HG02938 (cell line): ENCODE measurements around the gene ARMC7.

ENCODE experiments used
- ATAC-seq: cut with Tn5 transposase; IDR thresholded peaks from one replicate; pipeline ENCODE4 v1.9.1; 2021; ENCODE audit warnings: mild to moderate bottlenecking, moderate library complexity; ENCODE audit not compliant: unreplicated experiment

Gene ARMC7

GRCh38 chr17:75098861-75099260, 10.9 kb upstream of the ARMC7 start:
- no peak for ATAC-seq

DNA sequence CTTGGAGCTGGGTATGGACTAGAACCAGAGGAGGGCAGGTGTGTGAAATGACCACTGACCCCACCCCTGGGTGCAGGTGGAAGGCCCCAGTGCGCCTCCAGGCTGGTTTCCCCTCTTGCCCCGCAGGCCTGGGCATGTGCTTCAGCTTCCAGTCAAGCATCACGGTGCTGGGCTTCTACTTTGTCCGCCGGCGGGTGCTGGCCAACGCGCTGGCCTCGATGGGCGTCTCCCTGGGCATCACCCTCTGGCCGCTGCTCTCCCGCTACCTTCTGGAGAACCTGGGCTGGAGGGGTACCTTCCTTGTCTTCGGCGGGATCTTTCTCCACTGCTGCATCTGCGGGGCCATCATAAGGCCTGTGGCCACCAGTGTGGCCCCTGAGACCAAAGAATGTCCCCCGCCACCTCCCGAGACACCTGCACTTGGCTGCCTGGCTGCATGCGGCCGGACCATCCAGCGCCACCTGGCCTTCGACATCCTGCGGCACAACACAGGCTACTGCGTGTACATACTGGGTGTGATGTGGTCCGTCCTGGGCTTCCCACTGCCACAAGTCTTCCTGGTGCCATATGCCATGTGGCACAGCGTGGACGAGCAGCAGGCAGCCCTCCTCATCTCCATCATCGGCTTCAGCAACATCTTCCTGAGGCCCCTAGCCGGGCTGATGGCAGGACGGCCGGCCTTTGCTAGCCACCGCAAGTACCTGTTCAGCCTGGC, 9.7 kb upstream of the ARMC7 start:
- no peak for ATAC-seq

- ATAC-seq: no peak
These were observed 7.4 kb upstream of the ARMC7 start for GRCh38 chr17:75102385-75102821.

- ATAC-seq: no peak
These were observed 5.9 kb upstream of the ARMC7 start for GRCh38 chr17:75103601-75104554.

- ATAC-seq: no peak
These were observed 4.4 kb upstream of the ARMC7 start for GRCh38 chr17:75105126-75106080.

DNA sequence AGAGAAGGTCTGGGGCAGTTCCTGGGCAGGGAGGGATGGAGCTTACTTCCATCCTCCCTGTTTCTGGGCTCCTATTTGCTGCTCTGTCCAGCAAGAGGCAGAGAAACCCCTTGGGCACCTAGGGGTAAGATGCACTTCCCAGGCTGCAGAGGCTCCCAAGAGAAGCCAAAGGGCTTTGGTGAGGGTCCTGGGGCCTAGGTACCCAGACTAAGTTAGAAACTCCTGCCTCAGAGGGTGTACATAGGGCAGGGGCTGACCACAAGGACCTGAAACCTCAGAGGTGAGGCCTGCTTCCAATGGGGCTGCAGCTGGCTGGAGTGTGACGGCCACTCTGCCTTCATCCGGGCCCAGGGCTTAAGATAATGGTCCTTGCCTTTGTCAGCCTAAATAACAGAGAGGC, 1.6 kb upstream of the ARMC7 start:
- no peak for ATAC-seq

DNA sequence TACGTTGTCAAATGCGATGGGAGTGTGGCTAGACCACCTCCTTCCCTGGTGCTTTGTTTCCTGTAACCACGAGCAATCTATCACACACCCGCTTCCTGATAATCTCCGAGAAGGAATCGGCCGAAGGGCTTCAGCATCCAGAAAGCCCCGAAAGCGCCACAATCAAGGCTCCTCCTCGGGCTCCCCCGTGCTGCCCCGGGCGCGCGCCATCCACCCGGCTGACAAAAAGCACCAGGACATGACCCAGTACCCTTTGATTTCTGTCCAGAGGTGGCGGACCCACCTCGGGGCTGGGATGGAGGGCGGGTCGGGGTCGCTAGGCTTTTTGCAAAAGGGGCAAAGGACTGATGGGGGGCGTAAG, 743 bp upstream of the ARMC7 start:
- no peak for ATAC-seq

- ATAC-seq: no peak
These were observed 617 bp downstream of the ARMC7 start for GRCh38 chr17:75110234-75110937.

- no peak for ATAC-seq
These were observed 2.1 kb downstream of the ARMC7 start for GRCh38 chr17:75111777-75112335.

- no peak for ATAC-seq
These were observed 4.2 kb downstream of the ARMC7 start for GRCh38 chr17:75113798-75114551.

DNA sequence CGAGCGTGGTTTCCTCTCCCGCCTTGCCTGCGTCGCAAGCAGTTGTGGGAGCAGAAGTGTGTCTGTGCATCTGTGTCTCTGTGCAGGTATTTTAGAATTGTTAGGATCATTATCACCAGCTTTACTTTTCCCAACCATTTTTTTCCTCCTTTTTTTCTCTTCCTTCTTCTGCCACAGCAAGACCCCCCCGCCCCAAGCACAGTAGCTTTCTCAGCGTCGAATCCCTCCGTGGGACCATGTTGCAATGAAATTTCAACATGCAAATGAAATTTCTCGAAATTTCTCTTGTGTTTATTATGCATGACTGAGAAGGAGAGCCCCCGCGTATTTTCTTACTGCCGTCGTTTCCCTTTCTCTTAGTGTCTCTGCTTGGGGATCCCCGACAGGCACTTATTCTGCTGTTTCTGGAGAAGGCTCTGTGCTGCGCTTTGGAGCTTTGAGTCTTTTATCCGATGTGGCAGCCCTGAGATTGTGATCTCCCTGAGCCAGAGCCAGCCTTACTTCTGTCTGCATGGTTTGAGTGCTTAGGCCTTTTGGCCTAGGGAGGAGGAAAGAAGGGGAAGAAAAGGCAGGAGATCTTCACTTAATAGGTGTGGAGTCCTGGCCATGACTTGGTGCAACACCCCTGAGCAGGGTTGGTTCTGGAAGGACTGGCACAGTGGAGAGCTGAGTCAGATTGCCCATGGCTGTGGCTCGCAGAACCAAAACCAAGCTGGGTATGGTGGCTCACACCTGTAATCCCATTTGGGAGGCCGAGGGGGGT, 5.0 kb downstream of the ARMC7 start:
- ATAC-seq: no peak

- no peak for ATAC-seq
These were observed 5.8 kb downstream of the ARMC7 start for GRCh38 chr17:75115555-75115954.

DNA sequence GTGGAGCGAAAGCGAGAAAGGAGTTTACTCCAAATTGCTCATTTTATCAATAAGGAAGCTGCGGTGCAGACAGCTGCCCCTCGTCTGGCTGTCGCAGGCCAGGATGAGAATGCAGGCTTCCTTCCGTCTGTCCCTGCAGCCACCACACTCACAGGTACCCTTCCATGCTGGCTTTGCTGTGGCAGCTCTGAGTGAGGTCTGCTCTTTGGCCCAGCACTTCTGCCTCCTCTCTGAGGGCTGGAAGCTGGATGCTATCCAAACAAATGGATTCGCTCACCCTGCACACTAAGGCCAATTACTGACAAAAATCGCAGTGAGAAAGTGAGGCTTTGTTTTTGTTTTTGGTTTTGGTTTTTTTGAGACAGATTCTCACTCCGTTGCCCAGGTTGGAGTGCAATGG, 7.0 kb downstream of the ARMC7 start:
- ATAC-seq: no peak

DNA sequence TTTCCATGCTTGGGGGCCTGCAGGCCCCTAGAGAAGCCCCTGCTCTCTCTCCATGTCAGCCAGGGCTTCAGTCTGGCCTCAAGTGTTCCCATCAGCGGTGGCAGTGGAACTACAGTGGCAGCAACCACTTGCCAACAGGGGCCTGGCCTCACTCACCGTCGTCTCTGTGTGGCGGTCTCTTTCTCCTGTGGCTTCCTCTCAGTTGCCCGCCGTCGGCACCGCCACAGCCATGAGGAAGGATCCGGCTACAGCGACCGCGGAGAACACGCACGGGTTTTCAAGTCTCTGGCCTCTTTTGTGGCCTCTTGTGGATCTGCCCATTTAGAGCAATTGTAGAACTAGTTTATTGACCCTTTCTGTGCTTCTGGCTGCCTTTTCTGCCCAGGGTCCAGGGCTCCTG, 8.5 kb downstream of the ARMC7 start:
- ATAC-seq: no peak

- ATAC-seq: no peak
These were observed 14.5 kb downstream of the ARMC7 start for GRCh38 chr17:75124041-75124818.

DNA sequence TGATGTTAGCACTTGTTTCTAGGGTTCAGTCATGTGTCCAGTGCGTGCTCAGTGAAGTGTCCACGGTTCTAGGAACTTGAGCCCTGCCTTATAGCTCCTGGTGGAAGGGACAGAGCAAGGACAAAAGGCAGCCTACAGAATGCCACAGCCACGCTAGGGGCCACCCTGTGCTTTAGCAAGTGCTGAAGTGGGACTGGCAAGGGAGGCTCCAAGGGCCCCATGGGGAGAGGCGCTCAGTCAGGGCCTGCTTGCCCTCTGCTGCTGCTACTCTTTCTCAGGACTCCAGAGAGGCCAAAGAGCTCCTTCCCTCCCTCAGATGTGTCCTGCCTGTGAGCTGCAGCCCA, 15.0 kb downstream of the ARMC7 start:
- ATAC-seq: no peak

- no peak for ATAC-seq
These were observed 16.2 kb downstream of the ARMC7 start for GRCh38 chr17:75125984-75126383.

DNA sequence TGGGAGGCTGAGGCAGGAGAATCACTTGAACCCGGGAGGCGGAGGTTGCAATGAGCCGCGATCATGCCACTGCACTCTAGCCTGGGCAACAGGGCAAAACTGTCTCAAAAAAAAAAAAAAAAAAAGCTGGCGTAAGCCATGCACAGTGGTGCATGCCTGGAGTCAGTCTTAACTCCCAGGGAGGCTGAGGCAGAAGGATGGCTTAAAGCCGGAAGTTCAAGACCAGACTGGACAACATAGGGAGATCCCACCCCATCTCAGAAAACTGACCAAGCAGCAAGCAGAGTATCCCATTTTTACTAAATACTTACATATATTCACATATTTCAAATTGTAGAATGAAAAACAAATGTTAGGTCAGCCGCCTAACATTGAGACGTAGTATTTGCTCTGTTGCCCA, 17.2 kb downstream of the ARMC7 start:
- no peak for ATAC-seq
